Prostate gland (tissue), 2 donors: Measurements from ENCODE around the gene RBM12. TPM values are rescaled to one million over a fixed set of nuclear protein-coding genes. Genes with fewer than 3 reads are reported as not detected.

Experiments used
- DNase-seq: peaks from one replicate; pipeline ENCODE4 v3.0.0-alpha.2; 2019; ENCODE audit warnings: low spot score
- H3K27ac ChIP-seq, 2 donors: fragments of 200-600 bp; sonication (generic); 2 replicates each; pipeline ENCODE4 v1.5.1; 2017 to 2019
- H3K27me3 ChIP-seq: fragments of 200-600 bp; sonication (generic); replicated peaks from 2 replicates; pipeline ENCODE4 v1.5.1; 2019; ENCODE audit not compliant: insufficient read depth
- H3K36me3 ChIP-seq, 2 donors: fragments of 200-600 bp; sonication (generic); 1 replicate in 1 of 2; 2 replicates in 1 of 2; pipeline versions ENCODE4 v1.5.1 to v1.8.1; 2017 to 2019
- H3K4me1 ChIP-seq: fragments of 200-600 bp; sonication (generic); replicated peaks from 2 replicates; pipeline ENCODE4 v1.5.1; 2019
- H3K4me3 ChIP-seq, 2 donors: fragments of 200-600 bp; sonication (generic); 2 replicates each; pipeline ENCODE4 v1.5.1; 2017 to 2019
- H3K9me3 ChIP-seq: fragments of 200-600 bp; sonication (generic); 2 replicates; pipeline ENCODE4 v1.5.1; 2017
- CTCF ChIP-seq, 4 experiments: fragments of 200-600 bp in 2 of 4; fragments of 450-650 bp in 2 of 4; sonication (generic) in 2 of 4; IDR thresholded peaks; 1 replicate in 3 of 4; 2 replicates in 1 of 4; pipeline ENCODE4 v1.5.1; 2016 to 2019; ENCODE audit warnings: antibody characterized with exemption in 4 of 4, mild to moderate bottlenecking in 2 of 4, moderate library complexity in 2 of 4
- POLR2A ChIP-seq: fragments of 450-650 bp; IDR thresholded peaks from one replicate; pipeline ENCODE4 v1.6.1; 2016; ENCODE audit warnings: antibody characterized with exemption, mild to moderate bottlenecking
- POLR2AphosphoS5 ChIP-seq: sonication (generic); formaldehyde crosslinking; IDR thresholded peaks from one replicate; pipeline ENCODE4 v1.6.1; 2017; ENCODE audit warnings: antibody characterized with exemption
- WGBS: methylation state at CpG from one replicate; pipeline ENCODE4 v1.1.5; 2018; 5-methylcytosine and 5-hydroxymethylcytosine counted together
- intact Hi-C: fragments of 100-400 bp; cut with DNase I; formaldehyde crosslinking; loops from one replicate; pipeline ENCODE4 v1.14.2; 2022
- total RNA-seq, 2 donors: library from RNA; depleted of rRNA; stranded (reverse); fragments of >200 nt; gene quantifications; one replicate each; pipeline ENCODE4 v1.1.0, GENCODE V29; 2016

RBM12 gene
- total RNA-seq, 2 donors from 2014 or later = 31.8 to 38.9 TPM

- 81% methylated on average over 2 of the region's 2 CpGs for WGBS
- intact Hi-C loops = loop anchor here (5.0 kb wide), 2 partner anchors 44 to 119 kb away; partner anchors contain the start of genes ERGIC3 and SPAG4
- Histone ChIP-seq H3K4me3 (no peak overlapping the region), H3K27me3 (no peaks in the 10 kb centered on the region), H3K27ac (no peak overlapping the region), H3K4me1 (peaks cover 4% of the 10 kb centered on the region), H3K9me3 (no peaks in the 10 kb centered on the region), H3K36me3 (no peaks in the 10 kb centered on the region)
- TF ChIP-seq POLR2A = no peak
- no peak for TF ChIP-seq CTCF (IDR thresholded peaks at IDR 0.05)
- TF ChIP-seq POLR2AphosphoS5 = no peak
- no peak for DNase-seq
Measured at GRCh38 chr20:35661053-35661452, 3.6 kb downstream of the RBM12 start.

- no peak overlapping the region for H3K27ac ChIP-seq
- no peaks in the 10 kb centered on the region for H3K36me3 ChIP-seq
- 93% methylated on average over 10 of the region's 10 CpGs for WGBS
- TF ChIP-seq POLR2A (no peak), POLR2AphosphoS5 (no peak)
- no peaks in the 10 kb centered on the region for H3K9me3 ChIP-seq
- intact Hi-C loops = loop anchor here (5.0 kb wide), 2 partner anchors 43 to 118 kb away; partner anchors contain the start of genes ERGIC3 and SPAG4
- DNase-seq = no peak
- no peaks in the 10 kb centered on the region for H3K27me3 ChIP-seq
- H3K4me3 ChIP-seq = no peak overlapping the region
- peaks cover 4% of the 10 kb centered on the region for H3K4me1 ChIP-seq
Measured at GRCh38 chr20:35660122-35660937, 4.4 kb downstream of the RBM12 start.

GRCh38 chr20:35657271-35657670, 7.4 kb downstream of the RBM12 start:
- Histone ChIP-seq H3K9me3 (no peaks in the 10 kb centered on the region), H3K27ac (no peak overlapping the region), H3K4me1 (peaks cover 4% of the 10 kb centered on the region), H3K27me3 (no peaks in the 10 kb centered on the region), H3K4me3 (no peak overlapping the region), H3K36me3 (peaks cover 6 to 11% of the 10 kb centered on the region in 2 donors)
- DNase-seq = no peak
- WGBS = 24% methylated on average over 1 of the region's 1 CpG
- TF ChIP-seq CTCF (IDR thresholded peaks at IDR 0.05) (no peak), POLR2A (no peak), POLR2AphosphoS5 (no peak)
- intact Hi-C loops = no loop called here

- no peak for DNase-seq
- H3K4me3 ChIP-seq = no peak overlapping the region
- no peaks in the 10 kb centered on the region for H3K27me3 ChIP-seq
- no peak overlapping the region for H3K27ac ChIP-seq
- H3K36me3 ChIP-seq = peaks cover 6 to 11% of the 10 kb centered on the region in 2 donors
- peaks cover 4% of the 10 kb centered on the region for H3K4me1 ChIP-seq
- H3K9me3 ChIP-seq = no peaks in the 10 kb centered on the region
- TF ChIP-seq CTCF (IDR thresholded peaks at IDR 0.05) (no peak), POLR2AphosphoS5 (no peak), POLR2A (no peak)
- 95% methylated on average over 9 of the region's 9 CpGs for whole genome bisulfite sequencing
- intact Hi-C loops = no loop called here
Measured at GRCh38 chr20:35654415-35654814, 10.3 kb downstream of the RBM12 start.

GRCh38 chr20:35653893-35654292, 10.8 kb downstream of the RBM12 start:
- no peak for DNase-seq
- WGBS = 95% methylated on average over 4 of the region's 4 CpGs
- Histone ChIP-seq H3K27me3 (no peaks in the 10 kb centered on the region), H3K4me1 (peaks cover 4% of the 10 kb centered on the region), H3K4me3 (no peak overlapping the region), H3K36me3 (peaks cover 6 to 11% of the 10 kb centered on the region in 2 donors), H3K27ac (no peak overlapping the region), H3K9me3 (no peaks in the 10 kb centered on the region)
- intact Hi-C loops = no loop called here
- TF ChIP-seq POLR2A = no peak
- no peak for TF ChIP-seq POLR2AphosphoS5
- no peak for TF ChIP-seq CTCF (IDR thresholded peaks at IDR 0.05)
